HG03521 (cell line): ENCODE measurements around the gene IGSF8.

Experiments used
- ATAC-seq: cut with Tn5 transposase; IDR thresholded peaks from one replicate; pipeline ENCODE4 v1.9.1; 2021; ENCODE audit warnings: mild to moderate bottlenecking, moderate library complexity; ENCODE audit not compliant: unreplicated experiment

Gene IGSF8

GRCh38 chr1:160043543-160043942, 54.9 kb downstream of the IGSF8 start:
- no peak for ATAC-seq
